GM21381 (cell line): ENCODE measurements around the gene DNAJA1.
A peak's percentile ranks its signal among the peaks of the same experiment; 100 is the strongest.

Experiments used
- ATAC-seq: cut with Tn5 transposase; IDR thresholded peaks from one replicate; pipeline ENCODE4 v1.9.1; 2021; ENCODE audit warnings: mild to moderate bottlenecking, moderate library complexity; ENCODE audit not compliant: unreplicated experiment

Gene DNAJA1

GRCh38 chr9:33025572-33026342 is 684 bp downstream of the DNAJA1 start:
- ATAC-seq, result peak; percentile 39

- ATAC-seq, result no peak
Measured at GRCh38 chr9:33029231-33029786, 4.2 kb downstream of the DNAJA1 start.

GRCh38 chr9:33030285-33030684 is 5.2 kb downstream of the DNAJA1 start:
- ATAC-seq, result no peak

GRCh38 chr9:33032292-33032691 is 7.2 kb downstream of the DNAJA1 start:
- no peak for ATAC-seq

GRCh38 chr9:33032865-33033264 is 7.8 kb downstream of the DNAJA1 start:
- no peak for ATAC-seq

- no peak for ATAC-seq
Measured at GRCh38 chr9:33040792-33041431, 15.8 kb downstream of the DNAJA1 start.

- ATAC-seq, result no peak
Measured at GRCh38 chr9:33041432-33042188, 16.5 kb downstream of the DNAJA1 start.

- ATAC-seq, result no peak
Measured at GRCh38 chr9:33042473-33042872, 17.4 kb downstream of the DNAJA1 start.

- no peak for ATAC-seq
Measured at GRCh38 chr9:33043671-33044070, 18.6 kb downstream of the DNAJA1 start.

GRCh38 chr9:33044162-33044673 is 19.1 kb downstream of the DNAJA1 start:
- peak; percentile 74 for ATAC-seq

- ATAC-seq, result no peak
Measured at GRCh38 chr9:33044677-33045282, 19.7 kb downstream of the DNAJA1 start.

- no peak for ATAC-seq
Measured at GRCh38 chr9:33046061-33046460, 21.0 kb downstream of the DNAJA1 start.

GRCh38 chr9:33048054-33048465 is 23.0 kb downstream of the DNAJA1 start:
- ATAC-seq, result no peak

GRCh38 chr9:33049680-33050361 is 24.7 kb downstream of the DNAJA1 start:
- peak; percentile 90 for ATAC-seq

GRCh38 chr9:33051144-33051543 is 26.1 kb downstream of the DNAJA1 start:
- ATAC-seq, result no peak

GRCh38 chr9:33065157-33066076 is 40.3 kb downstream of the DNAJA1 start:
- peak; percentile 81 for ATAC-seq

GRCh38 chr9:33068991-33069390 is 43.9 kb downstream of the DNAJA1 start:
- no peak for ATAC-seq

- peak; percentile 99 for ATAC-seq
Measured at GRCh38 chr9:33076046-33077004, 51.3 kb downstream of the DNAJA1 start, which contains the start of gene SMU1. Gene SMU1 (minus strand): TSS chr9:33076674. CDS start chr9:33076608, 66 bp downstream.
